Esophagus squamous epithelium (tissue), 4 donors: Measurements from ENCODE around the gene MAPKAP1.

Source experiments
- POLR2A ChIP-seq, 4 donors: fragments of 450-650 bp; IDR thresholded peaks; one replicate each; pipeline ENCODE4 v1.6.1; 2017; ENCODE audit warnings: antibody characterized with exemption in 4 of 4, mild to moderate bottlenecking in 4 of 4, moderate library complexity in 3 of 4
- TF ChIP-seq, protein P1 (sequence below), 6 experiments: fragments of 450-650 bp in 4 of 6; fragments of 200-600 bp in 2 of 6; sonication (generic) in 2 of 6; IDR thresholded peaks; one replicate each; pipeline ENCODE4 v1.5.1; 2016 to 2019; ENCODE audit warnings: antibody characterized with exemption in 6 of 6, mild to moderate bottlenecking in 4 of 6, moderate library complexity in 4 of 6

DNA sequence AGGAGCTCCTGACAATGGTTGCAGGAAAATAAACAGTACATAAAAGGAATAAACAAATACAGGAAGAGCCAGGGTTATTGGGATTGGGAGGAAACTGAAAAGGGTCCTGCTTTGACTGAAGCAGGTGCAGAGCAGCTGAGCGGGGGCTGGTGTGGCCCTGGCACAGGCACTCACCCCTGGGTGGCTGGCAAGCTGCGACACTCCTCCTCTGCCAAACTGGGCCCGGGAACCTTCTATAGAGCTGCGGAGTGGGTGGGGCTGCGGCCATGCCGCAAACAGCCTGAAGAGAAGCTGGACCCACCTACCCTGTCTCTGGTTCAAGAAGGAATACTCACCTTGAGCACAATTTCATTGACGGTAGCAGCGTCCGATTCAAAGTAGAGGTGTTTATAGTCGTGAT lies 262.8 kb downstream of the MAPKAP1 start:
- TF ChIP-seq, protein P1, sequence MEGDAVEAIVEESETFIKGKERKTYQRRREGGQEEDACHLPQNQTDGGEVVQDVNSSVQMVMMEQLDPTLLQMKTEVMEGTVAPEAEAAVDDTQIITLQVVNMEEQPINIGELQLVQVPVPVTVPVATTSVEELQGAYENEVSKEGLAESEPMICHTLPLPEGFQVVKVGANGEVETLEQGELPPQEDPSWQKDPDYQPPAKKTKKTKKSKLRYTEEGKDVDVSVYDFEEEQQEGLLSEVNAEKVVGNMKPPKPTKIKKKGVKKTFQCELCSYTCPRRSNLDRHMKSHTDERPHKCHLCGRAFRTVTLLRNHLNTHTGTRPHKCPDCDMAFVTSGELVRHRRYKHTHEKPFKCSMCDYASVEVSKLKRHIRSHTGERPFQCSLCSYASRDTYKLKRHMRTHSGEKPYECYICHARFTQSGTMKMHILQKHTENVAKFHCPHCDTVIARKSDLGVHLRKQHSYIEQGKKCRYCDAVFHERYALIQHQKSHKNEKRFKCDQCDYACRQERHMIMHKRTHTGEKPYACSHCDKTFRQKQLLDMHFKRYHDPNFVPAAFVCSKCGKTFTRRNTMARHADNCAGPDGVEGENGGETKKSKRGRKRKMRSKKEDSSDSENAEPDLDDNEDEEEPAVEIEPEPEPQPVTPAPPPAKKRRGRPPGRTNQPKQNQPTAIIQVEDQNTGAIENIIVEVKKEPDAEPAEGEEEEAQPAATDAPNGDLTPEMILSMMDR (IDR thresholded peaks at IDR 0.05), result no peak
- no peak for TF ChIP-seq POLR2A (IDR thresholded peaks at IDR 0.05)
